Posterior vena cava (tissue), 2 donors: ENCODE data around the gene SULT1A3. TPM values are rescaled to one million over a fixed set of nuclear protein-coding genes. Genes with fewer than 3 reads are reported as not detected.

Source experiments
- total RNA-seq, 2 donors: library from RNA; stranded (reverse); fragmentation: NEBNext Ultra II Directional; extraction: Animal tissue kit (Norgen Biotek cat#: 25700); gene quantifications; one replicate each; pipeline ENCODE4 v1.2.1, GENCODE V29; 2021
- donor health status: DM: yes; HTN: yes; CAD: no.
- donor health status: DM: yes; HTN: yes; CAD: no.

Gene SULT1A3
- total RNA-seq, 2 donors from 2014 or later, result 10.0 to 12.9 TPM

Other genes with a start within 250 kb of the SULT1A3 start
- 10 to 100 TPM; 58.4 to 80.9 TPM for gene TMEM219, start 237.2 kb upstream of the SULT1A3 start, total RNA-seq
- 10 to 100 TPM; 35.0 to 35.7 TPM for gene TAOK2, start 225.4 kb upstream of the SULT1A3 start, total RNA-seq
- 10 to 100 TPM; 12.1 to 14.2 TPM for gene HIRIP3, start 203.6 kb upstream of the SULT1A3 start, total RNA-seq
- 10 to 100 TPM; 42.2 to 46.0 TPM for gene INO80E, start 203.0 kb upstream of the SULT1A3 start, total RNA-seq
- gene DOC2A, start 188.2 kb upstream of the SULT1A3 start, total RNA-seq, result under 1 TPM; 0.28 to 0.33 TPM
- not detected for gene C16orf92, start 176.1 kb upstream of the SULT1A3 start, total RNA-seq
- not detected for gene TLCD3B, start 168.0 kb upstream of the SULT1A3 start, total RNA-seq
- 100 to 1,000 TPM; 937 to 987 TPM for gene ALDOA, start 133.5 kb upstream of the SULT1A3 start, total RNA-seq
- gene PPP4C, start 123.3 kb upstream of the SULT1A3 start, total RNA-seq, result 10 to 100 TPM; 40.0 to 46.9 TPM
- gene TBX6, start 107.3 kb upstream of the SULT1A3 start, total RNA-seq, result under 1 TPM; 0.46 to 0.57 TPM
- 10 to 100 TPM; 26.1 to 31.4 TPM for gene YPEL3, start 103.0 kb upstream of the SULT1A3 start, total RNA-seq
- 1 to 10 TPM; 3.7 to 4.0 TPM for gene GDPD3, start 85.7 kb upstream of the SULT1A3 start, total RNA-seq
- 10 to 100 TPM; 77.9 to 84.2 TPM for gene MAPK3, start 76.0 kb upstream of the SULT1A3 start, total RNA-seq
- gene CORO1A, start 15.7 kb upstream of the SULT1A3 start, total RNA-seq, result 10 to 100 TPM; 38.1 to 49.8 TPM
- 10 to 100 TPM; 58.8 to 60.0 TPM for gene BOLA2B, start 5.6 kb upstream of the SULT1A3 start, total RNA-seq
- gene SLX1A, start 5.4 kb upstream of the SULT1A3 start, total RNA-seq, result 10 to 100 TPM; 19.8 to 21.5 TPM
- 10 to 100 TPM in 1 of 2 donors, 1 to 10 TPM in 1; 5.7 to 21.2 TPM for gene NPIPB13, start 49.2 kb downstream of the SULT1A3 start, total RNA-seq
- 10 to 100 TPM; 47.9 to 54.2 TPM for gene CD2BP2, start 156.1 kb downstream of the SULT1A3 start, total RNA-seq
- gene TBC1D10B, start 171.2 kb downstream of the SULT1A3 start, total RNA-seq, result 10 to 100 TPM; 27.8 to 29.8 TPM
- not detected for gene MYL11, start 175.5 kb downstream of the SULT1A3 start, total RNA-seq
- 1 to 10 TPM; 1.6 to 3.0 TPM for gene SEPTIN1, start 183.3 kb downstream of the SULT1A3 start, total RNA-seq
- 1 to 10 TPM; 6.2 to 6.5 TPM for gene ZNF48, start 196.2 kb downstream of the SULT1A3 start, total RNA-seq
- 1 to 10 TPM; 5.6 to 6.1 TPM for gene ZNF771, start 208.4 kb downstream of the SULT1A3 start, total RNA-seq
- 10 to 100 TPM; 15.2 to 20.1 TPM for gene DCTPP1, start 230.8 kb downstream of the SULT1A3 start, total RNA-seq
- 10 to 100 TPM; 31.5 to 32.5 TPM for gene SEPHS2, start 246.6 kb downstream of the SULT1A3 start, total RNA-seq